A673 (cell line): ENCODE measurements around the gene FOLR3.
"Not testable (repeated sequence)": the region's sequence is repeated elsewhere in the genome, so short reads cannot be mapped to it uniquely, and the experiment has no call there.

ENCODE experiments used
- CTCF ChIP-seq: fragments of 300-800, 200-600 bp; sonication (generic); conservative IDR thresholded peaks from 2 replicates; pipeline ENCODE4 v1.5.1; 2017; ENCODE audit warnings: low read depth, mild to moderate bottlenecking, antibody characterized with exemption, low read length, moderate library complexity, mixed read lengths
- EZH2 ChIP-seq: fragments of 200-600 bp; sonication (generic); IDR thresholded peaks from 2 replicates; pipeline ENCODE4 v1.6.1; 2017; ENCODE audit warnings: borderline replicate concordance, low read depth, mild to moderate bottlenecking, mixed read lengths, antibody characterized with exemption, low read length; ENCODE audit not compliant: poor library complexity, severe bottlenecking

GRCh38 chr11:72153874-72154273 is 18.3 kb downstream of the FOLR3 start:
- TF ChIP-seq CTCF, EZH2: not testable (repeated sequence)
